Retina (tissue), 1 donor: ENCODE measurements around the gene DEFB119.
A peak's percentile ranks its signal among the peaks of the same experiment; 100 is the strongest.
"Not testable (repeated sequence)": the region's sequence is repeated elsewhere in the genome, so short reads cannot be mapped to it uniquely, and the experiment has no call there.

Experiments used
- DNase-seq: peaks from one replicate; pipeline ENCODE4 v3.0.0-alpha.2; 2016

DEFB119 gene, protein sequence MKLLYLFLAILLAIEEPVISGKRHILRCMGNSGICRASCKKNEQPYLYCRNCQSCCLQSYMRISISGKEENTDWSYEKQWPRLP

DNA sequence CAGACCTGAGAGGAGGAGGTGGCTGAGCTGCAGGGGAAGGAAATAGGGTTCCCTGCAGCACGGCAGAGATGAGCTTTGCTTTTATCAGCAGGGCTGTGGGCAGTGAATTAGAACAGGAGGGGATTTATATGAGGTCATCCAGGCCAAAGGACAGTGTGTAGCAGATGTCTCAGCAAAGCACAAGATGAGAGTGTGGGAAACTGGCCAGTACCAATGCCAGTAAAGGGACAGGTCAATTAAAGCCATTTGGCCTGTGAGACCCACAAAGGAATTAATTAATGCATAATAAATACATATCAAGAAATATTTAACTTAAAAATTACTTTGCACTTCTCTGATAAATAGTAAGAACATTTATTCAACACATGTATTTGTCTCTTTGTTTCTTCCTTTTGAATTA is at the start of gene DEFB119:
DEFB119 (minus strand) TSS at position 101 of the 400 bp plus-strand sequence. CDS start 107 bp downstream, outside the sequence.
- DNase-seq: no peak

DNA sequence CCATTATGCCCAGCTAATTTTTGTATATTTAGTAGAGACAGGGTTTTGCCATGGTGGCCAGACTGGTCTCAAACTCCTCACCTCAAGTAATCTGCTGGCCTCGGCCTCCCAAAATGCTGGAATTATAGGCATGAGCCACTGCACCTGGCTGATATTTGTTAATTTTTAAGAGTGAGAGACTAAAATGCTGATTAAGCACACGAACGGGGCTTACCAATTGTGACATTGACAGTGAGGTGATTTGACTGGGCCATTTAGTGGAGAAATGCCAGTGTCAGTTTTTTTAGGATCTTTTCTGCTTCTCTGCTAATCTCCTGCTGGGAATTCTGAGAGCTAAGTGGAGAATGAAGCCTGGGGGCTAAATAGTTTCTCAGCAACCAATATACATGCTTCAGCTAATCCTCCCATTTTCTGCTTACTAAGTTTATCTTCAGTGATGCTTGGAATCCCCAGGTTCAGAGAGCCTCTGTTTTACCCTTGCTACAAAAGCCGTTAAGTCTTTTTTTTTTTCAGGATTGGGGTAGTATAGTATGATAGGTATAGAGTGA is 40.3 kb upstream of the DEFB119 start:
- peak; percentile 37 for DNase-seq

DNA sequence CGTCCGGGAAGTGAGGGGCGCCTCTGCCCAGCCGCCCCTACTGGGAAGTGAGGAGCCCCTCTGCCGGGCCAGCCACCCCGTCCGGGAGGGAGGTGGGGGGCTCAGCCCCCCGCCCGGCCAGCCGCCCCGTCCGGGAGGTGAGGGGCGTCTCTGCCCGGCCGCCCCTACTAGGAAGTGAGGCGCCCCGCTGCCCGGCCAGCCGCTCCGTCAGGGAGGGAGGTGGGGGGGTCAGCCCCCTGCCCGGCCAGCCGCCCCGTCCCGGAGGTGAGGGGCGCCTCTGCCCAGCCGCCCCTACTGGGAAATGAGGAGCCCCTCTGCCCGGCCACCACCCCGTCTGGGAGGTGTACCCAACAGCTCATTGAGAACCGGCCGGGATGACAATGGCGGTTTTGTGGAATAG is 37.2 kb upstream of the DEFB119 start:
- not testable (repeated sequence) for DNase-seq

DNA sequence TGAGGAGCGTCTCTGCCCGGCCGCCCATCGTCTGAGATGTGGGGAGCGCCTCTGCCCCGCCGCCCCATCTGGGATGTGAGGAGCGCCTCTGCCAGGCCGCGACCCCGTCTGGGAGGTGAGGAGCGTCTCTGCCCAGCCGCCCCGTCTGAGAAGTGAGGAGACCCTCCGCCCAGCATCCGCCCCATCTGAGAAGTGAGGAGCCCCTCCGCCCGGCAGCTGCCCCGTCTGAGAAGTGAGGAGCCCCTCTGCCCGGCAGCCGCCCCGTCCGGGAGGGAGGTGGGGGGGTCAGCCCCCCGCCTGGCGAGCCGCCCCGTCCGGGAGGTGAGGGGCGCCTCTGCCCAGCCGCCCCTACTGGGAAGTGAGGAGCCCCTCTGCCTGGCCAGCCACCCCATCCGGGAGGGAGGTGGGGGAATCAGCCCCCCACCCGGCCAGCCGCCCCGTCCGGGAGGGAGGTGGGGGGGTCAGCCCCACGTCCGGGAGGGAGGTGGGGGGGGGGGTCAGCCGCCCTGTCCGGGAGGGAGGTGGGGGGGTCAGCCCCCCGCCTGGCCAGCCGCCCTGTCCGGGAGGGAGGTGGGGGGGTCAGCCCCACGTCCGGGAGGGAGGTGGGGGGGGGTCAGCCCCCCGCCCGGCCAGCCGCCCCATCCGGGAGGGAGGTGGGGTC is 36.6 kb upstream of the DEFB119 start:
- DNase-seq: not testable (repeated sequence)

DNA sequence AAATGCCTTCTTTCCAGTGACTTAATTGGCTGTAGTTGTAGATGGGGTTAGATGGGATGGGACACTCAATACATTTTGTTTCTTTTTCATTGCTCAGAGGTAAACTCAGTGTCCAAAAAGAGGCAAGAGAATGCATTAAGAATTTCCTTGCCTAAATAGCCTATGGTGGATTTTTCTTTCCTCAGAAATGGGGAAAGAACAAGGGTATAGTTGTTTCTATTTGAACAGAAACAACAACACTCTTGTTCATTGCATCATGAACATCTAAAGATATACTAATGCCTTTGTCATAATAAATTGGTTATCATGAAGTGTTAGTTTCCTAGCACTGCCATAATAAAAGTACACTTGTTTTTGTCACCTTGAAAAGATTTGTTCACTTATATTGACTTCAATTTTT is 35.4 kb upstream of the DEFB119 start:
- DNase-seq: no peak

DNA sequence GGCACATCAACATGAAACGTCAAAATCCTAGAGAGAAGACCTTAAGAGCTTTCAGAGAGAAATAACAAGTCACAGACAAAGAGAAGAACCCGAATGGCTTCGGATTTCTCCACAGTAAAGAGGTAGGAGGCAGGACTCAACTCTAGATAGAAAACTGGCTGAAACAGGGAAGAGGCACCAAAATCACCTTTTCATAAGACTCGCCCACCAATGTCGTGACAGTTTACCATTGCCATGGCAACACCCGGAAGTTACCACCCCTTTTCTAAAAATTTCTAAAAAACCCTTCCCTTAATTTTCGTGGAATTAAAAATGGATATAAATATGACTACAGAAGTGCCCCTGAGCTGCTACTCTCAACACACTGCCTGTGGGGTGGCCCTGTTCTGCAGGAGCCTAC is 27.9 kb upstream of the DEFB119 start:
- no peak for DNase-seq

DNA sequence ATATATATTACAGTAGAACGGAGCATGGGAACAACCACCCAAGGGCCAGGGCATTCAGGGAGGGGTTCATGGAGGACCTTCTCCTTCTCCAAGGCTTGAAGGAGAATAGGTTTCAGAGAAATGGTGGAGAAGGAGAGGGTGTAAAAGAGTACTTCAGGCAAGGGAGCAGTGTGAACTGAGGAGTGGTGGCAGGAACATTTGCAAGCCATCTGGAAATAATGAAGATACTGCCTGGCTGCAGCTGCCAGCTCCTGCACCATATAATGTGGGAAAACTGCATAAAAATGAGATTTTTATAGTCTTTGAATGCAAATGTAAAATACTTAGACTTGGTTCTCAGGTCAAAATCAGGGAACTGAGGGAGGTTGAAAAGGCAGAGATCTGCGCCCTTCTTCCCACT is 25.3 kb upstream of the DEFB119 start:
- no peak for DNase-seq

DNA sequence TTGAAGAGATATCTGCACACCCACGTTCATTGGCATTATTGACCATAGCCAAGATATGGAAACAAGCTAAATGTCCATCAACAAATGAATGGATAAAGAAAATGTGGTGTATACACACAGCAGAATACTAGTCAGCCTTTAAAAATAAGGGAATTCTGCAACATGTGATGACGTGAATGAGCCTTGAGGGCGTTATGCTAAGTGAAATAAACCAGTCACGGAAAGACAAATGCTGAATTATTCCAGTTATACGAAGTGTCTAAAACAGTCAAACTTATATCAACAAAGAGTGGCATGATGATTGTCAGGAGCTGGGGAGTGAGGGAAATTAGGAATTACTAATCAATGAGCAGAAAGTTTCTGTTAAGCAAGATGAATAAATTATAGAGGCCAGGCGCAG is 24.0 kb upstream of the DEFB119 start:
- DNase-seq: no peak

DNA sequence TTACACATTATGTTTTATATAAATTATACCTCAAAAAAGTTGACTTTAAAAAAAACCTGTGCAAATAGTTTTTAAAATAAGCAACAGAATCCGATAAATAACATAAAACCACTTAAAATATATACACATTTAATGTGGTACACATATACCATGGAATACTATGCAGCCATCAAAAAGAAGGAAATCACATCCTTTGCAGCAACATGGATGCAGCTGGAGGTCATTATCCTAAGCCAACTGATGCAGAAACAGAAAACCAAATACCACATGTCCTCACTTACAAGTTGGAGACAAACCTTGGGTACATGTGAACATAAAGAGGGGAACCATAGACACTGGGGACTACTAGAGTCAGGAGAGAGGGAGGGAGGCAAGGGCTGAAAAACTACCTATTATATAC is 19.6 kb upstream of the DEFB119 start:
- no peak for DNase-seq

DNA sequence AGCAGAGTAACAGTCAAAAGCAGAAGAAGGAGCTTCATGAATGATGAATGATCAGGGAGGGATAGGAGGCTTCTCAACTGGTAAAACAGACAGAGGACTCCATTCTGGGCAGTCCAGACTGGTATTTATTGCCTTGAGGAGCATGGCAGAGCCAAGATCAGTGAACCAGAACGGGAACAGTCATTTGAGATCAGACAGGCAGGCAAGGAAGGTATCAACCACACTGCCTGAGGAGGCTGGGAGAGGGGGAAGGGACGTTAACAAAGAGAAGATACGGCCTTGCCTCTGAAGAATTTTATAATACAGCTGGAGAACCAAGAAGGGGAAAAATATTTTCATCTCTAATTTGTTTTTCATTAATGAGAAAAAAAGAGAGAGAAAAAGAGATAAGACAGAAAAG is 15.7 kb upstream of the DEFB119 start, which contains the start of gene DEFB121:
DEFB121 (minus strand) TSS at position 101 of the 400 bp plus-strand sequence; CDS start at position 38, 63 bp downstream.
- no peak for DNase-seq

DNA sequence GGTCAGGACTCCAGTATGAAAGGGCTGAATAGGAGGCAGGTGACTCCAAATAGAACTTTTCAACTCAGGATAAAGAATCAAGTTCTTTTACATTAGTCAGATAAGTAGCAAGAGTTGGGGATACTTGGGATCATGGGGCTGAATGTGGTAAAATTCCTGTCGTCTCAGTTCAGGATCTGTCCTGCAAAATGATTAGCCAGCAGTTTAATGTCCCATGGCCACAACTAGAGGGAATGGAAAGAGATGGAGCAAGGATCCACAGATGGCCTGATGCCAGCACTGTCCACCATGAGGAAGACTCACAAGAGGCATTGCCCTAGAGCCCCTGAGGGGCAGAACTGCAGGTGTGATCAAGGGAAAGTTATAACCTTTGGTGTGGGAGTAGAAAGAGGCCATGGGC is 13.5 kb upstream of the DEFB119 start:
- no peak for DNase-seq

DNA sequence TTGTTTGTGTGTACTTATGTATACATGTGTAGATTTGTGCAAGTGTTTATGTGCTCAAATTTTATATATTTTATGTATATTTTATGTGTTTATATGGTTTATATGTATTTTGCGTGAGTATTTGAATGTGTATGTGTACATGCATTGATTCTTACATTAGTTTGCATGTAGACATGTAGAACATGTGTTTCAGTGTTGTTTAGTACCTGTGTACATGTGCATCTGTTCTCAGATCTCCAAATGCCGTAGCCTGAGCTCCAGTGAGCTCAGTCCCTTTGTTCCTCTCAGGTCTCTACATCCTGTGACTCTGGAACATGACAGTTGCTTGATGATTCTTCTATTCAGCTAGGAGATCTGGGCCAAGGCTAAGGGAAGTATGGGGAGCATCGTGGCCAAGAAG is 4.5 kb upstream of the DEFB119 start:
- no peak for DNase-seq

DNA sequence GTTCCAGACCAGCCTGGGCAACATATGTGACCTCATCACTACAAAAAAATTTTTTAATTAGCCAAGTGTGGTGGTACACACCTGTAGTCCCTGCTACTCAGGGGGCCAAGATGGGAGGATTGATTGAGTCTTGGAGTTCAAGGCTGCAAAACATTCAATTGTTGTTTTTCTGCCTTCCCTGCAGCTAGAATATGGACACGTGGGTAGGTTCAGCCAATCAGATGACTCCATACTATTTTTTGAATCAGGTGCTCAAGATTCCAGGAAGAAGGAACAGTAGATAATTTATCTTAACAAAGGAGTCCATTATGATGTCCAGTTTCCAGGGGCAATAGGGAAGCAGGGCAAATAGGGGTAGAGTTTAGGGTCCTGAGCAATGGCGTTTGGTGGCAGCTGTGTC is 2.4 kb upstream of the DEFB119 start:
- DNase-seq: no peak

DNA sequence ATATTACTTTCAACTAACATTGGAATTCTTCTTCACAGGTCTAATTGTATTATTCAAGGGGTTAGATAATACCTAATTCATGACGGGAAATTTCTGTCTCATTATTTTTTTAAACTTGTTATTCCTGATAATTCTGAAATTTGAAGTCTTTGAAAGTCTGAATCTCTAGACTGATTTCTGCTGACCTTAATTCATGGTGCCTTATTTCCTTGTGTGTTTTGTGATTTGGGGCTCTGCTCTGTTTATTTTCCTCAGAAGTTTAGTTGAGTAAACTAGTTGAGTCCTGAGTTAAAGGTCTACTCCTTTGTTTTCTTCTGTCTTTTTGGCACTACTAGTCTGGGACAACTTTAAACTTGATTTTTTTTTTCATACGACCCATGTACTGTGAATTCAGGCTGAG is 16.0 kb downstream of the DEFB119 start:
- no peak for DNase-seq

DNA sequence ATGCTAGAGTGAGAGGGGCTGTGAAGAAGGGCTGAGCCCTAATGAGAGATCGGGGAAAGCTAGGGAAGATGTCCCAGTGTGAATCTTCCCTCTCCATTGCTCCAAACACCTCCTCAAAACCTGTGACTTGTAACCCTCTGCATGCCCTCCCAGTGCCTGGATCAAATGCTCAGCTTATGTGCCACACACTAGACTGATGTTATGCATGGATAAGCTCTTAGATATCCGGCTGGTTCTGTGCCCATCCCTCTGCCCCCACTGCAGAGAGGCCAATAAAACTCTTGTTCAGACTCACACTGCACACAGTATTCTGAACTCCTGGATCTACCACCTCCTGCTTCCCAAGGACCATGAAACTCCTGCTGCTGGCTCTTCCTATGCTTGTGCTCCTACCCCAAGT is 22.1 kb downstream of the DEFB119 start, which contains the start of gene DEFB118:
DEFB118 (plus strand) TSS at position 301 of the 400 bp plus-strand sequence; CDS start at position 351, 50 bp downstream.
- no peak for DNase-seq

DNA sequence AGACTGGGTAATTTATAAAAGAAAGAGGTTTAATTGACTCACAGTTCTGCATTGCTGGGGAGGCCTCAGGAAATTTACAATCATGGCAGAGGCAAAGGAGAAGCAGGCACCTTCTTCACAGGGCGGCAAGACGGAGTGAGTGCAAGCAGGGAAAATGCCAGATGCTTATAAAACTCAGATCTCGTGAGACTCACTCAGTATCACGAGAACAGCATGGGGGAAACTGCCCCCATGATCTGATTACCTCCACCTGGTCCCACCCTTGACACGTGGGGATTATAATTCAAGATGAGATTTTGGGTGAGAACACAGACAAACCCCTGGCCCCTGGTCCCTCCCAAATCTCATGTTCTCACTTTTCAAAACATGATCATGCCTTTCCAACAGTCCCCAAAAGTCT is 26.1 kb downstream of the DEFB119 start:
- not testable (repeated sequence) for DNase-seq

DNA sequence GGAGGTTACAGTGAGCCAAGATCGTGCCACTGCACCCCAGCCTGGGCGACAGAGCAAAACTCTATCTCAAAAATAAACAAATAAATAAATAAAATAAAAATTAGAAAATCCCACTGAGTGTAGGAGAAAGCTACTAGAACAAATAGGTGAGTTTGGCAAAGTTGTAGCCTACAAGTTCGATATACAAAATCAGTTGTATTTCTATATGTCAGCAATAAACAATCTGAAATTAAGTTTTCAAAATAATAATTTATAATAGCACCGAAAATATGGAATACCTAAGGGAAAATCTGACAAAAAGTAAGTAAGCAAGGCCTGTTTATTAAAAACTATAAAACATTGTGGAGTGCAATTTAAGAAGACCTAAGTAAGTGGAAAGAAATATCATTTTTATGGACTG is 27.1 kb downstream of the DEFB119 start:
- DNase-seq: no peak

DNA sequence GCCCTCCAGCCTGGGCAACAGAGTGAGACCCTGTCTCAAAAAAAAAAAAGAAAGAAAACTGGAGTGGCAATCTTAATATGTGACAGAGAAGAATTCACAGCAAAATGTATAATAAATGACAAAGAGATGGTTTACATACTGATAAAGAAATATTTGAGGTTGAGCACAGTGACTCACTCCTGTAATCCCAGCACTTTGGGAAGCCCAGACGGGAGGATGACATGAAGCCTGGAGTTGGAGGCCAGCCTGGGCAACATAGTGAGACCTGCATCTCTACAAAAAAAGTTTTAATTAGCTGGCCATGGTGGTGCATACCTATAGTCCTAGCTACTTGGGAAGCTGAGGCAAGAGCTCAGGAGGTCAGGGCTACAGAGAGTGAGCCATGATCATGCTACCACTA is 34.4 kb downstream of the DEFB119 start:
- DNase-seq: no peak

DNA sequence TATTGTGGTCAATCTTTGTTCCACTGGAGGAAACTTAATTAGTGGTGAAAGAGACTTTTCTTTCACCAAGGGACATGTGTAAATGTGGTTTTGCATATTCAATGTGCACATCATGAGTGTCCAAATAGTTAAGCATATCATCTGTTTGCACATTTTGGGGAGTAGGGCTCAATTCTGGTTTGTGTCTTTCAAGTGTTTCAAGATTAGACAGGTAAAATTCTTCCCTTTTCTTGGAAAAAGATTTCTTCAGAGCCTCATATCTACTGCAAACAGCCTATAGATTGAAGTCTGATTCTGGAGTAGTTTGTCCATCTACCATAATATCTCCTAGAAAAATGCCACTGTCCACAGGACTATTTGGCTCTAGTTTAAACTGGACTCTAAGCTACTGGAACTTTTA is 48.9 kb downstream of the DEFB119 start:
- DNase-seq: no peak

DNA sequence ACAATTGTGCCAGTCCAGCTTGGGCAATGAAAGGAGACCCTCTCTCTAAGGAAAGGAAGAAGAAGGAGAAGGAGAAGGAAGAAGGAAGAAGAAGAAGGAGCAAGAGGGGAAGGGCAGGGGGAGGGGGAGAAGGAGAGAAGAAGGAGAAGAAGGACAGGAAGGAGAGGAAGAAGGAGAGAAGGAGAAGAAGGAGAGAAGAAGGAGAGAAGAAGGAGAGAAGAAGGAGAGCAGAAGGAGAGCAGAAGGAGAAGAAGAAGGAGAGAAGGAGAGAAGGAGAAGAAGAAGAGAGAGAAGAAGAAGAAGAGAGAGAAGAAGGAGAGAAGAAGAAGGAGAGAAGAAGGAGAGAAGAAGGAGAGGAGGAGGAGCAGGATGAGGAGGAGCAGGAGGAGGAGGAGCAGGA is 59.5 kb downstream of the DEFB119 start:
- DNase-seq: no peak
